LoVo (cell line): Measurements from ENCODE around the gene HTRA2.
"Not testable (repeated sequence)": the region's sequence is repeated elsewhere in the genome, so short reads cannot be mapped to it uniquely, and the experiment has no call there.

ENCODE experiments used
- DNase-seq: peaks from one replicate; pipeline ENCODE4 v3.0.0-alpha.2; 2016; ENCODE audit warnings: low spot score

HTRA2 gene

GRCh38 chr2:74529357-74530238 is at the start of gene HTRA2, which contains the start of gene AUP1:
HTRA2 (plus strand) TSS chr2:74529933; CDS start chr2:74530007, 74 bp downstream.
AUP1 (minus strand) TSS chr2:74529706; CDS start chr2:74529629, 77 bp downstream.
- peak; percentile 99 for DNase-seq

GRCh38 chr2:74481431-74481830 is 48.3 kb upstream of the HTRA2 start:
- no peak for DNase-seq

- no peak for DNase-seq
These were observed 47.6 kb upstream of the HTRA2 start for GRCh38 chr2:74481961-74482800.

GRCh38 chr2:74482801-74483674 is 46.7 kb upstream of the HTRA2 start, which contains the start of the genes CCDC142 and TTC31:
CCDC142 (minus strand) TSS chr2:74482998; CDS start chr2:74482837, 161 bp downstream.
TTC31 (plus strand) TSS chr2:74483081; CDS start chr2:74483096, 15 bp downstream.
- peak; percentile 93 for DNase-seq

GRCh38 chr2:74483675-74484164 is 46.0 kb upstream of the HTRA2 start:
- not testable (repeated sequence) for DNase-seq

- DNase-seq, result no peak
These were observed 43.6 kb upstream of the HTRA2 start for GRCh38 chr2:74486141-74486540.

GRCh38 chr2:74488643-74489481 is 40.9 kb upstream of the HTRA2 start:
- DNase-seq, result no peak

GRCh38 chr2:74489906-74490305 is 39.8 kb upstream of the HTRA2 start:
- no peak for DNase-seq

- no peak for DNase-seq
These were observed 37.8 kb upstream of the HTRA2 start for GRCh38 chr2:74491648-74492544.

GRCh38 chr2:74493546-74493945 is 36.2 kb upstream of the HTRA2 start:
- DNase-seq, result no peak

GRCh38 chr2:74495440-74495839 is 34.3 kb upstream of the HTRA2 start:
- no peak for DNase-seq

GRCh38 chr2:74496997-74497776 is 32.5 kb upstream of the HTRA2 start:
- no peak for DNase-seq

GRCh38 chr2:74497777-74498499 is 31.8 kb upstream of the HTRA2 start:
- DNase-seq, result no peak

- DNase-seq, result no peak
These were observed 31.1 kb upstream of the HTRA2 start for GRCh38 chr2:74498500-74499266.

- no peak for DNase-seq
These were observed 30.3 kb upstream of the HTRA2 start, which contains the start of gene LBX2 for GRCh38 chr2:74499267-74499939. LBX2 (minus strand) TSS chr2:74499603; CDS start chr2:74499537, 66 bp downstream.

GRCh38 chr2:74499940-74500577 is 29.7 kb upstream of the HTRA2 start:
- no peak for DNase-seq
